Body of pancreas (tissue), 4 donors: ENCODE results near the gene HELB.

Experiments
- CTCF ChIP-seq, 7 experiments: fragments of 450-650 bp in 4 of 7; fragments of 200-600 bp in 3 of 7; sonication (generic) in 3 of 7; IDR thresholded peaks; one replicate each; pipeline ENCODE4 v1.5.1; 2016 to 2019; ENCODE audit warnings: antibody characterized with exemption in 7 of 7
- POLR2A ChIP-seq, 3 donors: fragments of 450-650 bp; IDR thresholded peaks; one replicate each; pipeline ENCODE4 v1.6.1; 2016; ENCODE audit warnings: antibody characterized with exemption in 3 of 3, mild to moderate bottlenecking in 2 of 3

- TF ChIP-seq CTCF (IDR thresholded peaks at IDR 0.05) (no peak), POLR2A (IDR thresholded peaks at IDR 0.05) (no peak)
These were observed 50.6 kb downstream of the HELB start for GRCh38 chr12:66352899-66353298.
